K562 (cell line): Measurements from ENCODE around the gene TFCP2. TPM values are rescaled to one million over a fixed set of nuclear protein-coding genes. Genes with fewer than 3 reads are reported as not detected.

Source experiments
- ATAC-seq: fragments of 200-7000 bp; cut with Tn5 transposase; 3 replicates; pipeline ENCODE4 v1.9.1; 2020; ENCODE audit warnings: moderate library complexity
- BruUV-seq: library from RNA; stranded (reverse); fragments of 400-500 nt; replicated peaks from 2 replicates; lab custom pipeline; 2021; lab: Mats Ljungman, UMichigan
- CTCF ChIA-PET: fragments of 300-600 bp; formaldehyde crosslinking; extraction: SDS; loops from one replicate; lab custom pipeline; 2021; ENCODE audit warnings: low intra/inter-chr PET ratio; lab: Yijun Ruan, JAX
- POLR2A ChIA-PET: fragments of 300-600, 350-650 bp; sonication (Branson Sonifier 250); formaldehyde crosslinking; extraction: SDS; loops from one replicate; lab custom pipeline; 2021; ENCODE audit warnings: antibody characterized with exemption, inconsistent platforms; lab: Yijun Ruan, JAX
- DNase-seq, 4 experiments: peaks; one replicate each; pipeline versions ENCODE4 v3.0.0 to v3.0.0-alpha.2; 2011 to 2018; ENCODE audit warnings: low spot score in 3 of 4, mixed read lengths in 3 of 4; ENCODE audit errors: extremely low read depth in 1 of 4
- FAIRE-seq: peaks from 2 replicates; lab custom pipeline; 2011; peaks lifted over from hg19 to GRCh38; lab: Jason Lieb, UNC
- H2AFZ ChIP-seq: 2 replicates; pipeline ENCODE4 v1.6.0; 2011; ENCODE audit warnings: low read depth, low read length, control low read depth, inconsistent platforms
- H3K27ac ChIP-seq: fragments of 200-600 bp; 3 replicates; pipeline ENCODE4 v1.8.0; 2011; ENCODE audit warnings: low read depth, mild to moderate bottlenecking, control low read depth, inconsistent platforms, low read length, moderate library complexity, mixed read lengths; ENCODE audit errors: extremely low read depth
- H3K27me3 ChIP-seq, 2 experiments: fragments of 300-600 bp in 1 of 2; 2 replicates in 1 of 2; 3 replicates in 1 of 2; pipeline versions ENCODE4 v1.6.0 to v1.8.0; 2011; ENCODE audit warnings: inconsistent platforms in 2 of 2, low read length in 2 of 2, mild to moderate bottlenecking in 1 of 2, mixed read lengths in 1 of 2, moderate library complexity in 1 of 2; ENCODE audit not compliant: control insufficient read depth in 2 of 2, insufficient read depth in 2 of 2
- H3K36me3 ChIP-seq: fragments of 300-600 bp; 3 replicates; pipeline ENCODE4 v1.8.0; 2011; ENCODE audit warnings: mild to moderate bottlenecking, low read length, inconsistent platforms; ENCODE audit not compliant: control insufficient read depth, insufficient read depth
- H3K4me1 ChIP-seq, 2 experiments: fragments of 200-600 bp in 1 of 2; replicated peaks in 1 of 2; 2 replicates in 1 of 2; 3 replicates in 1 of 2; pipeline versions ENCODE4 v1.5.1 to v1.8.0; 2011; ENCODE audit warnings: inconsistent platforms in 2 of 2, low read length in 2 of 2, mild to moderate bottlenecking in 1 of 2, mixed read lengths in 1 of 2, moderate library complexity in 1 of 2; ENCODE audit not compliant: control insufficient read depth in 2 of 2, insufficient read depth in 2 of 2
- H3K4me2 ChIP-seq: 2 replicates; pipeline ENCODE4 v1.6.1; 2011; ENCODE audit warnings: low read length, control low read depth, inconsistent platforms, mixed read lengths; ENCODE audit not compliant: insufficient read depth
- H3K4me3 ChIP-seq: fragments of 200-600 bp; sonication (generic), shearing (Covaris generic); 2 replicates; pipeline ENCODE4 v1.5.1; 2016; ENCODE audit warnings: control low read depth, inconsistent platforms
- H3K79me2 ChIP-seq: fragments of 200-600 bp; 3 replicates; pipeline ENCODE4 v1.8.0; 2011; ENCODE audit warnings: low read length, inconsistent platforms; ENCODE audit not compliant: control insufficient read depth, insufficient read depth
- H3K9ac ChIP-seq, 2 experiments: 2 replicates each; pipeline versions ENCODE4 v1.6.0 to v1.6.1; 2011; ENCODE audit warnings: low read depth in 2 of 2, low read length in 2 of 2, control low read depth in 1 of 2, inconsistent platforms in 1 of 2, mild to moderate bottlenecking in 1 of 2, mixed read lengths in 1 of 2; ENCODE audit not compliant: insufficient read depth in 1 of 2
- H3K9me1 ChIP-seq: one replicate; pipeline ENCODE4 v1.6.0; 2011; ENCODE audit warnings: inconsistent platforms, mild to moderate bottlenecking, low read length, moderate library complexity; ENCODE audit not compliant: control insufficient read depth, insufficient read depth
- H3K9me3 ChIP-seq: replicated peaks from 2 replicates; pipeline ENCODE4 v1.5.1; 2011; ENCODE audit warnings: low read depth, low read length, inconsistent platforms; ENCODE audit not compliant: control insufficient read depth, insufficient read depth
- H4K20me1 ChIP-seq: replicated peaks from 2 replicates; pipeline ENCODE4 v1.6.1; 2011; ENCODE audit warnings: low read length, inconsistent platforms, mixed read lengths; ENCODE audit not compliant: control insufficient read depth, insufficient read depth
- FOXK2 ChIP-seq, 2 experiments: fragments of 450-650 bp; IDR thresholded peaks in 1 of 2; conservative IDR thresholded peaks in 1 of 2; 2 replicates each; pipeline ENCODE4 v1.6.1; 2016; ENCODE audit warnings: low read depth in 2 of 2, mild to moderate bottlenecking in 1 of 2
- GATAD2A ChIP-seq: fragments of 450-650 bp; IDR thresholded peaks from 2 replicates; pipeline ENCODE4 v1.6.1; 2017
- HNRNPL ChIP-seq: fragments of 200-400 bp; formaldehyde crosslinking; IDR thresholded peaks from 2 replicates; pipeline ENCODE4 v1.6.1; 2017; ENCODE audit warnings: low read depth, mild to moderate bottlenecking, low read length
- MCM7 ChIP-seq, 2 experiments: fragments of 450-650 bp; IDR thresholded peaks; 2 replicates each; pipeline ENCODE4 v1.6.1; 2016 to 2018
- SAP30 ChIP-seq: fragments of 200-600 bp; sonication (generic); IDR thresholded peaks from 2 replicates; pipeline ENCODE4 v1.6.1; 2012; ENCODE audit warnings: borderline replicate concordance, low read depth, mild to moderate bottlenecking, moderate library complexity, low read length, control low read depth, inconsistent platforms; ENCODE audit not compliant: insufficient read depth, poor library complexity, severe bottlenecking
- TCF3 ChIP-seq: sonication (generic); formaldehyde crosslinking; IDR thresholded peaks from 2 replicates; pipeline ENCODE4 v1.4.0; 2020; ENCODE audit warnings: mild to moderate bottlenecking, missing genetic modification reagents
- XRCC5 ChIP-seq: fragments of 200-400 bp; formaldehyde crosslinking; IDR thresholded peaks from 2 replicates; pipeline ENCODE4 v1.6.1; 2017; ENCODE audit warnings: low read depth, mild to moderate bottlenecking, low read length
- ZSCAN32 ChIP-seq: fragments of 450-650 bp; formaldehyde crosslinking; IDR thresholded peaks from 2 replicates; pipeline ENCODE4 v1.4.0; 2020; ENCODE audit warnings: mild to moderate bottlenecking, moderate library complexity
- WGBS: fragments of 100-300 bp; shearing (Covaris generic); methylation state at CpG from one replicate; pipeline ENCODE4 v1.1.6; 2016; ENCODE audit warnings: low coverage, mixed read lengths; ENCODE audit not compliant: insufficient coverage; ENCODE audit errors: missing lambda C conversion rate; 5-methylcytosine and 5-hydroxymethylcytosine counted together
- in situ Hi-C: fragments of 300-500 bp; cut with MboI; formaldehyde crosslinking; loops from 4 replicates; pipeline ENCODE4 v1.15.0; 2018; ENCODE audit warnings: inconsistent platforms, mixed read lengths
- intact Hi-C: fragments of 100-400 bp; cut with micrococcal nuclease; formaldehyde crosslinking; loops from 2 replicates; pipeline ENCODE4 v1.14.2; 2022
- polyA plus RNA-seq, 8 experiments: library from polyadenylated mRNA; depleted of rRNA in 4 of 8; stranded (reverse) in 5 of 8; unstranded in 3 of 8; fragments of >200 nt; fragmentation: Nextera tagmentation in 2 of 8; fragmentation: Illumina TruSeq in 1 of 8; extraction: Ambion mirVana in 2 of 8; extraction: Trizol in 1 of 8; gene quantifications; 2 replicates each; pipeline versions ENCODE4 v1.2.1 to v1.2.3, GENCODE V29; 2011 to 2014; ENCODE audit warnings: inconsistent platforms in 1 of 8, missing spikeins in 1 of 8
- total RNA-seq, 7 experiments: library from RNA; depleted of rRNA in 6 of 7; stranded (reverse); fragments of >200 nt in 6 of 7; fragmentation: Illumina TruSeq in 2 of 7; extraction: Trizol in 2 of 7; gene quantifications; 2 replicates each; pipeline versions ENCODE4 v1.2.1 to v1.2.3, GENCODE V29; 2011 to 2021; ENCODE audit warnings: low replicate concordance in 1 of 7
- TF ChIP-seq, protein P1 (sequence below): sonication (generic); formaldehyde crosslinking; IDR thresholded peaks from 2 replicates; pipeline ENCODE4 v1.9.0; 2022; ENCODE audit warnings: mild to moderate bottlenecking, missing genetic modification reagents
- TF ChIP-seq, protein P2 (sequence below), 2 experiments: fragments of 250-450 bp in 1 of 2; fragments of 450-650 bp in 1 of 2; sonication (Bioruptor Pico) in 1 of 2; IDR thresholded peaks; 2 replicates each; pipeline versions ENCODE4 v1.6.1 to v1.8.0; 2016 to 2021; ENCODE audit warnings: mild to moderate bottlenecking in 2 of 2, moderate library complexity in 2 of 2, missing compliant biosample characterization in 1 of 2, missing genetic modification characterization in 1 of 2
- TF ChIP-seq, protein P3 (sequence below): IDR thresholded peaks from 2 replicates; pipeline ENCODE4 v1.6.1; 2011; ENCODE audit warnings: borderline replicate concordance, low read depth, mild to moderate bottlenecking, moderate library complexity, low read length; ENCODE audit not compliant: insufficient read depth, poor library complexity, severe bottlenecking
- TF ChIP-seq, protein P4 (sequence below), 2 experiments: fragments of 450-650 bp; IDR thresholded peaks; 2 replicates each; pipeline ENCODE4 v1.6.1; 2018; ENCODE audit warnings: mild to moderate bottlenecking in 2 of 2, low read depth in 1 of 2; ENCODE audit not compliant: partially characterized antibody in 2 of 2
- TF ChIP-seq, protein P5 (sequence below): sonication (generic); formaldehyde crosslinking; IDR thresholded peaks from 2 replicates; pipeline ENCODE4 v1.8.1; 2022; ENCODE audit warnings: missing genetic modification reagents

Gene TFCP2
- total and polyA plus RNA-seq, 9 of the 15 experiments (the other 6 are each of a cell fraction or from before 2014, with no cell fraction given): 8.0 to 38.9 (median 19.3) TPM

DNA sequence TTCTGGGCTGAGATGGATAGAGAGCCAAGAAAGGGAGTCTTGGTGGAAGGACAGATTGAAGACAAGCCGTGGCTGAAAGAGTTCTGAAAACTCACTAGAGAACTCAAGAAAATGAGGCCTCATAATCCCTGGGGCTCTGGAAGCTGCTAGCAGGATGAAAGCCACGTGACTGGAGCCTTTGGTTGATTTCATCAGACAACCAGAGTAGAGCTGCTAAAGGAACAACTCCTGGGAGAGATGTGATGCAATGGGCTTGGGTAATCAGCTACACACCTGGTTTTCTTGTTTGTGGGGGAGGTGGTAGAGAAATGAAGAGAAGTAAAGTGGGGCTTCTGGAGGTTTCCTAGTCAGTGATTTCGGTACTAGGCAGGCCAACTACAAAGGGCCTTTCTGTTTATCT is 102.9 kb downstream of the TFCP2 start:
- no peaks in the 10 kb centered on the region for H3K9me3 ChIP-seq
- no peaks in the 10 kb centered on the region for H3K9me1 ChIP-seq
- FAIRE-seq (peak; percentile 51), DNase-seq (peak in 1 of 4 experiments; percentile 45), ATAC-seq (peak; percentile 85)
- H4K20me1 ChIP-seq: no peaks in the 10 kb centered on the region; the same call in 1 of the 2 replicates
- H3K4me2 ChIP-seq: no peak overlapping the region
- ChIA-PET POLR2A (interaction anchor here (0.6 to 4.1 kb wide), 5 partner anchors 9 to 179 kb away, joined by 3 to 25 read pairs (median 4); partner anchors contain the start of genes CSRNP2 and DAZAP2), CTCF (no interaction called here)
- no peaks in the 10 kb centered on the region for H3K27me3 ChIP-seq
- H3K9ac ChIP-seq: no peak overlapping the region; a peak in 1 of 4 replicates
- peaks cover 7 to 14% of the 10 kb centered on the region in 2 experiments; a peak in 3 of 5 replicates for H3K4me1 ChIP-seq
- in situ Hi-C loops: no loop called here
- H3K27ac ChIP-seq: no peak overlapping the region
- H3K79me2 ChIP-seq: no peaks in the 10 kb centered on the region
- H3K36me3 ChIP-seq: peaks cover 41% of the 10 kb centered on the region
- intact Hi-C loops: no loop called here
- no peak overlapping the region for H3K4me3 ChIP-seq
- H2AFZ ChIP-seq: no peak overlapping the region
- 36% methylated on average over 3 of the region's 3 CpGs for WGBS
- TSS peak; percentile 37 for BruUV-seq
- TF ChIP-seq HNRNPL (no peak), SAP30 (no peak), MCM7 (IDR thresholded peaks at IDR 0.05) (no peak), XRCC5 (no peak), GATAD2A (no peak), ZSCAN32 (CRISPR knock-in tag) (no peak), TCF3 (CRISPR knock-in tag) (peak; percentile 40; the same call in 1 of the 2 replicates), FOXK2 (conservative IDR thresholded peaks at IDR 0.05 in 1 of 2, IDR thresholded peaks at IDR 0.05 in 1 of 2; ENCODE audit: low read depth in 2 of 2) (no peak)
- TF ChIP-seq, protein P1, sequence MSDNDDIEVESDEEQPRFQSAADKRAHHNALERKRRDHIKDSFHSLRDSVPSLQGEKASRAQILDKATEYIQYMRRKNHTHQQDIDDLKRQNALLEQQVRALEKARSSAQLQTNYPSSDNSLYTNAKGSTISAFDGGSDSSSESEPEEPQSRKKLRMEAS: no peak
- TF ChIP-seq, protein P2, sequence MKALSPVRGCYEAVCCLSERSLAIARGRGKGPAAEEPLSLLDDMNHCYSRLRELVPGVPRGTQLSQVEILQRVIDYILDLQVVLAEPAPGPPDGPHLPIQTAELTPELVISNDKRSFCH (CRISPR knock-in tag; IDR thresholded peaks at IDR 0.05): no peak
- TF ChIP-seq, protein P2 (tag; IDR thresholded peaks at IDR 0.05): no peak
- TF ChIP-seq, protein P3, sequence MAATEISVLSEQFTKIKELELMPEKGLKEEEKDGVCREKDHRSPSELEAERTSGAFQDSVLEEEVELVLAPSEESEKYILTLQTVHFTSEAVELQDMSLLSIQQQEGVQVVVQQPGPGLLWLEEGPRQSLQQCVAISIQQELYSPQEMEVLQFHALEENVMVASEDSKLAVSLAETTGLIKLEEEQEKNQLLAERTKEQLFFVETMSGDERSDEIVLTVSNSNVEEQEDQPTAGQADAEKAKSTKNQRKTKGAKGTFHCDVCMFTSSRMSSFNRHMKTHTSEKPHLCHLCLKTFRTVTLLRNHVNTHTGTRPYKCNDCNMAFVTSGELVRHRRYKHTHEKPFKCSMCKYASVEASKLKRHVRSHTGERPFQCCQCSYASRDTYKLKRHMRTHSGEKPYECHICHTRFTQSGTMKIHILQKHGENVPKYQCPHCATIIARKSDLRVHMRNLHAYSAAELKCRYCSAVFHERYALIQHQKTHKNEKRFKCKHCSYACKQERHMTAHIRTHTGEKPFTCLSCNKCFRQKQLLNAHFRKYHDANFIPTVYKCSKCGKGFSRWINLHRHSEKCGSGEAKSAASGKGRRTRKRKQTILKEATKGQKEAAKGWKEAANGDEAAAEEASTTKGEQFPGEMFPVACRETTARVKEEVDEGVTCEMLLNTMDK: no peak
- TF ChIP-seq, protein P4, sequence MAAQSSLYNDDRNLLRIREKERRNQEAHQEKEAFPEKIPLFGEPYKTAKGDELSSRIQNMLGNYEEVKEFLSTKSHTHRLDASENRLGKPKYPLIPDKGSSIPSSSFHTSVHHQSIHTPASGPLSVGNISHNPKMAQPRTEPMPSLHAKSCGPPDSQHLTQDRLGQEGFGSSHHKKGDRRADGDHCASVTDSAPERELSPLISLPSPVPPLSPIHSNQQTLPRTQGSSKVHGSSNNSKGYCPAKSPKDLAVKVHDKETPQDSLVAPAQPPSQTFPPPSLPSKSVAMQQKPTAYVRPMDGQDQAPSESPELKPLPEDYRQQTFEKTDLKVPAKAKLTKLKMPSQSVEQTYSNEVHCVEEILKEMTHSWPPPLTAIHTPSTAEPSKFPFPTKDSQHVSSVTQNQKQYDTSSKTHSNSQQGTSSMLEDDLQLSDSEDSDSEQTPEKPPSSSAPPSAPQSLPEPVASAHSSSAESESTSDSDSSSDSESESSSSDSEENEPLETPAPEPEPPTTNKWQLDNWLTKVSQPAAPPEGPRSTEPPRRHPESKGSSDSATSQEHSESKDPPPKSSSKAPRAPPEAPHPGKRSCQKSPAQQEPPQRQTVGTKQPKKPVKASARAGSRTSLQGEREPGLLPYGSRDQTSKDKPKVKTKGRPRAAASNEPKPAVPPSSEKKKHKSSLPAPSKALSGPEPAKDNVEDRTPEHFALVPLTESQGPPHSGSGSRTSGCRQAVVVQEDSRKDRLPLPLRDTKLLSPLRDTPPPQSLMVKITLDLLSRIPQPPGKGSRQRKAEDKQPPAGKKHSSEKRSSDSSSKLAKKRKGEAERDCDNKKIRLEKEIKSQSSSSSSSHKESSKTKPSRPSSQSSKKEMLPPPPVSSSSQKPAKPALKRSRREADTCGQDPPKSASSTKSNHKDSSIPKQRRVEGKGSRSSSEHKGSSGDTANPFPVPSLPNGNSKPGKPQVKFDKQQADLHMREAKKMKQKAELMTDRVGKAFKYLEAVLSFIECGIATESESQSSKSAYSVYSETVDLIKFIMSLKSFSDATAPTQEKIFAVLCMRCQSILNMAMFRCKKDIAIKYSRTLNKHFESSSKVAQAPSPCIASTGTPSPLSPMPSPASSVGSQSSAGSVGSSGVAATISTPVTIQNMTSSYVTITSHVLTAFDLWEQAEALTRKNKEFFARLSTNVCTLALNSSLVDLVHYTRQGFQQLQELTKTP (IDR thresholded peaks at IDR 0.05; ENCODE audit: low read depth in 1 of 2, partially characterized antibody in 2 of 2): no peak
- TF ChIP-seq, protein P5, sequence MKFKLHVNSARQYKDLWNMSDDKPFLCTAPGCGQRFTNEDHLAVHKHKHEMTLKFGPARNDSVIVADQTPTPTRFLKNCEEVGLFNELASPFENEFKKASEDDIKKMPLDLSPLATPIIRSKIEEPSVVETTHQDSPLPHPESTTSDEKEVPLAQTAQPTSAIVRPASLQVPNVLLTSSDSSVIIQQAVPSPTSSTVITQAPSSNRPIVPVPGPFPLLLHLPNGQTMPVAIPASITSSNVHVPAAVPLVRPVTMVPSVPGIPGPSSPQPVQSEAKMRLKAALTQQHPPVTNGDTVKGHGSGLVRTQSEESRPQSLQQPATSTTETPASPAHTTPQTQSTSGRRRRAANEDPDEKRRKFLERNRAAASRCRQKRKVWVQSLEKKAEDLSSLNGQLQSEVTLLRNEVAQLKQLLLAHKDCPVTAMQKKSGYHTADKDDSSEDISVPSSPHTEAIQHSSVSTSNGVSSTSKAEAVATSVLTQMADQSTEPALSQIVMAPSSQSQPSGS (CRISPR knock-in tag): no peak
